Measurements from ENCODE around the gene SPATA13.

DNA sequence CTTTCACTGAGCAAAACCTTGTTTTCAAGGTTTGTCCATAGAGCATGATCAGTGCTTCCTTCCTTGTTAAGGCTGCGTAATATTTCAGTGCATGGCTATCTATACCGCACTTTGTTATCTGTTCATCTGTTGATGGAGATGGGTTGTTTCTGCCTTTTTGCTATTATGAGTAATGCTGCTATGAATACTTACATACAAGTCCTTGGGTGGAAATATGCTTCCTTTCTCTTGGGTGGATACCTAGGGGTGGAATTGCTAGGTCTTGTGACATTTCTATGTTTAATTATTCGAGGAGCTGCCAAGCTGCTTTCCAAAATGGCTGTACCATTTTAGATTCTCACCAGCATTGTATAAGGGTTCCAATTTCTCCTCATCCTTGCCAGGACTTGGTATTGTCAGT lies 70.9 kb downstream of the SPATA13 start:
- no peak for TF ChIP-seq CTCF (IDR thresholded peaks at IDR 0.05)
- no peak for TF ChIP-seq POLR2AphosphoS5 (IDR thresholded peaks at IDR 0.05)
